Measurements from ENCODE around the gene CHCT1.
"Not testable (repeated sequence)": the region's sequence is repeated elsewhere in the genome, so short reads cannot be mapped to it uniquely, and the experiment has no call there.

The CHCT1 gene

DNA sequence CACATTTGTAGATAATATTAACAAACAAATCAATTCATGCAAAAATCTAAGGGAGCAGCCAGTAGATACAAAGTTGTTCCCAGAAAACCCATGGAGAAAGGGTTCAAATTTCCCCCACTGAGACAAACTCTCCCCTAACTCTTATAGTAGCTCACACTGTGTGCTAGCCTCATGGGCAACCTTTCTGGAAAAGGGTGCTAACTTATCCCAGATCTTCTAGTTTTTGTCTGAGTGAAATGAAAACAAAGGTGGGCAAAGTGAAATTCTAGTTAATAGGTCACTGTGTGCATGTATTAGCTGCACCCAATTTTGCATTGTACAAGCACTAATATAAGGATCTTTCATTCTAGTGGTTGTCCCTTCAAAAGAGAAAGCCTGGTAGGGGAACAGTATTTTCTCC, 20.5 kb upstream of the CHCT1 start:
- DNase-seq, result no peak

DNA sequence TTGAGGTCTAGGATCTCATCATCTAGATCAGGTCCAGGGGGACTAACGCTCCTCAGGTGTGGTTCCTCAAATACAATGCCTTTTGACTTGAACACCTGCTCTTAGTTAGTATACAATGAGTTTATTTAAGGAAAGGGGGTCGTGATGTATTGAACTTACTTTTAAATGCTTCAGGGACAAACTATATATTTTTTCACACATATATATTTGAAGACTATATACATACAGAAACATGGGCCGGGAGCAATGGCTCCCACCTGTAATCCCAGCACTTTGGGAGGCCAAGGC, 18.8 kb upstream of the CHCT1 start:
- DNase-seq, result no peak

DNA sequence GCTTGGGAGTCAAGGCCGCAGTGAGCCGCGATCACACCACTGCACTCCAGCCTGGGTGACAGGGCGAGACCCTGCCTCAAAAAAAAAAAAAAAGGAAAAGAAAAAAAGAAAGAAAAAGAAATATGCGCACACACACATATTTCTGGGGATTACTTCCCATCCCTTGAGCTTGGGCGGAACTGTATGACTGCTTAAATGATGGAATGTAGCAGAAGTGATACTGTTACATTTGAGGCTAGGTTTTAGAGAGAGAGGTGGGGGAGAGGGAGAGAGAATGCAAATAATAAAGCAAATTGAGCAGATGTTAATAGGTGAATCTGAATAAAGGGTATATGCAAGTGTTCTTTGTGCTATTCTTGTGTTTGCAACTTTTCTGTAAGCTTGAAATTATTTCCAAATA, 18.3 kb upstream of the CHCT1 start:
- DNase-seq, result no peak

DNA sequence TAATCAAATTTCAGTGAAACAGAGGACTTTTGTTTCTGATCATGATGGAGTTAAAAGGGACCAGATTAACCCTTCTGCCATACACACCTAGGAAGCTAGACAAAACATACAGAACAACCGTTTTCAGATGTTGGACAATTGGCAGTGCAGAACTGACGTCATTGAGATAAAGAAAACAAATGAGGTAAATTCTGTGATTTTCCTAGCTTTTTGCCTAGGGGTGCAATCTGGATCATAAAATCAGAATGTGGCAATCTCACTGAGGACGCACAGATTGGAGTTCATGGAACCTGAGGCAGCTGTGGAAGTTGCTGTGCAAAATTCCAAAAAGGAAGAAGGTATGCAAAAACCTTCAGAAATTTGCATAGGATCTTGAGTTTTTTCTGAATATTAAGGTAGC, 15.4 kb upstream of the CHCT1 start:
- no peak for DNase-seq

DNA sequence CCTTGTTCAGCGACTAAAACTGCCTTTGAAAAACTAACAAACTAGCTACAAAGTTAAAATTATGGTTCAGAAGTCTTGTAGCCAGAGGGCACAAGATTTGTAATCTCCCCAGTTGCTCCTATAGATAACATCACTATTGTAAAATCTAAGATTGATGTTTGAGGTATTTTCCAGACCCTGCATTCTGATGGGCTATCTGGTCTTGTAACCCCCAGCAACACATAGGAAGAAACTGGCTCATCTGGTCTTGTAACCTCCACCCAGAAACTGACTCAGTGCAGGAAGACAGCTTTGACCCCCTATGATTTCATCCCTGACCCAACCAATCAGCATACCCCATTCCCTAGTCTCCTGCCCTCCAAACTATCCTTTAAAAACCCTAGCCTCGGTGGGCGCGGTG, 12.3 kb upstream of the CHCT1 start:
- no peak for DNase-seq

DNA sequence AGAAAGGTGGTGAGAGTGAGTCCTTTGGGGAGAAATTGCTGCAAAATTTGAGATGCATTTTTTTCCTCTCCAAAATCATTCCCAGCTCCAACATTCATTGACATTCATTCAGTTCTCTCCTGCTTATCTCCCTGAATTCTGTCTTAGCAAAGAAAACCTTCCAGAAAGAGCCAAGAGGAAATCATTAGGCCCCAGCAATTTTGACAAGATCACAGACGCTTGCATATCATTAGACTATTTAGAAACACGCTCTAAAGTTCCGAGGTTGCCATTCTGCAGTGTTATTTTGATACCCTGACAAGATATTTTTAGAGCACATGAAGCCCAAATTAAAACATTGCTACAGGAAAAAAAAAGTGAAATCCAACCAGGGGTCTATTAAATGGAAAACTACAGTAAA, 9.6 kb upstream of the CHCT1 start:
- no peak for DNase-seq

DNA sequence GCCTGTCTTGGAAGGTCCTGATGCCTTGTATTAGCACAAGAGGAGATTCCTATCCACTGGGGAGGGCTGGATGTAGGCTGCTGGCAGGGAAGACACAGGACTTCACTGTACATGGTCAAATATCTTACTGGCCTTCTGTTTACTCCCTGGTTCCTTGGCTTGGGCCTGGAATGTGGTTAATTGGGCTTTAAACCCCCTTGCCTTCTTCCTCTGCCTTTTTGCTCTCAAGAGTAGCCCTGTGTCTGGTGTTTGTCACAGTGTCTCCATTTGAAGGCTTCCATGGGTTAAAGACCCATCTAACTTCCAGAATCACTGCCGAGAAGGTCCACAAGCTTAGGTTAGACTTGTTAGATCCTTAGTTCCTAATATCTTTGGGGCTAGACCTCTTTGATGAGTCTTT, 7.1 kb upstream of the CHCT1 start:
- peak; percentile 85 for DNase-seq

DNA sequence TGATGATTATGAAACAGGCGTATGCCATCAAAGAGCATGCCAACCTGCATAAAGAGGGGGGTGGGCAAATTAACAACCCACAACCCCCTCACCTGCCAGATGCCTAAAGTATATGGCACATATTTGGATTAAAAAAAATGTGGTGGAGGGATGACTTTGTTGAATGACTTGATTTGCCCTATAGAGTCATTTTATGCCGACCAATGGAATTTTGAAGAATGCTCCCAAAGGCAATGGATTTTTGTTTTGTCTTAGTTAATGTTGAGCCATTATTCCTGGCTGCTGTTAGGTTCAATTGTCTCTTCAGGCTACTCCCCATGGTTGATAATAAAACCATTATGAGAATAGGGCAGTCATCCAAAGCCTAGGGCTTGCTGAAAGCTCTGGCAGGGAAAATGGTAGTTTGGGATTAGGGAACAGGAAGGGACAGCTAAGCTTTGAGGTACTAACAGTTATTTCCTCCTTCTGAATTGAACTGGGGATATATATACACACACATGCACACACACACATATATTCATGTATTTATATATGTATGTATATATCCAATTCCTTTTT, 5.8 kb upstream of the CHCT1 start:
- DNase-seq, result no peak

DNA sequence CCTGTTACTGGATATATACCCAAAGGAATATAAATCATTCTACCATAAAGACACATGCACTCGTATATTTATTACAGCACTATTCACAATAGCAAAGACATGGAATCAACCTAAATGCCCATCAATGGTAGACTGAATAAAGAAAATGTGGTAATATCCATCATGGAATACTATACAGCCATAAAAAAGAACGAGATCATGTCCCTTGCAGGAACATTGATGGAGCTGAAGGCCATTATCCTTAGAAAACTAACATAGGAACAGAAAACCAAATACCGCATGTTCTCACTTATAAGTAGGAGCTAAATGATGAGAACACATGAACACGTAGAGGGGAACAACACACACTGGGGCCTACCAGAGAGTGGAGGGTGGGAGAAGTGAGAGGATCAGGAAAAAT, 3.3 kb upstream of the CHCT1 start:
- DNase-seq, result not testable (repeated sequence)

DNA sequence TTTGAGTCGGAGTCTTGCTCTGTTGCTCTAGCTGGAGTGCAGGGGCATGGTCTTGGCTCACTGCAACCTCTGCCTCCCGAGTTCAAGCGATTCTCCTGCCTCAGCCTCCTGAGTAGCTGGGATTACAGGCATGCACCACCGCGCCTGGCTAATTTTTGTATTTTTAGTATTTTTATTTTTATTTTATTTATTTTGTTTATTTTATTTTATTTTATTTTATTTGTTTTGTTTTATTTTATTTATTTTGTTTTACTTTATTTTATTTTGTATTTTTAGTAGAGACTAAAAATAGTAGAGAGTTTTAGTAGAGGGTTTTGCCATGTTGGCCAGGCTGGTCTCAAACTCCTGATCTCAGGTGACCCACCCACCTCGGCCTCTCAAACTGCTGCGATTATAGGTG, 2.4 kb upstream of the CHCT1 start:
- not testable (repeated sequence) for DNase-seq

DNA sequence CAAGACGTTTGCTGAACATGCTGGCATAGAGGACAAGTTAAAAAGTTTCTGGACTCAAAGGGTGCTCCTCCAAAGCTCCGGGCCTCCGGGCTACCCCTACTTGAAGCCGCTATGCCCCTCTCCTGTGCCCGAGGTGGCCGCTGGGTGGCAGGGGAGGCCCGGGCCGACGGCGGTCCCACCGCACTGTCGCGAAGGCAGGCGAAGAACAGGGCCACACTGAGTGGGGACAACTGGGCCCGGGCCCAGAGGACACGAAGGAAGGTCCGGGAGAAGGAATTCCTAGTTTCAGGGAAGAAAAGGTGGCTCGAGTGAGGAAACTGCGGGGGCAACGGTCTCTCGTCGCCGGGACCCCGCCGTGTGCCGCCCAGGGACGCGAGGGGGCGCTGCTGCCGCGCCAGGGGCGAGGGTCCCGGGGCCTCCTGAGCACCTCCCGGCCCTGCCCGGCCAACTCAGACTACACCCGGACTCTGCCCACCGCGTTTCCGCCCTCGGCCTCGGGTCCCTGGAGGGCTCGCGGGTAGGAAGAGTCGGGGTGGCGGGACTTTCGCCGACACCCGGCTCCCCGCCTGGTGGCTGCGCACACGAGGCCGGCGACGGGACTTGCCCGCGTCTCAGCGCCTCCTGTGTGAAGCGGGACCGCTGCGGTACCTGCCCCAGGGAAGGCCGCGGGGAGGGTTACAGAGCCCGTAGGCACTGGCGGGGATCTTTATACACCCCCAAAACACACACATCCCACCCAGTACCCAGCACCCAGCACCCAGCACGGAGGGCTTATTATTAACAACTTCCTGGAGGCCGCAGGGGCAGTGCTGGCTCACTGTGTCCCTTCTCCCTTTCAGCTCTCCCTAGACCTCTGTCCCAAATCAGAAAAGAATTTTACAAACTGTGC, 772 bp upstream of the CHCT1 start:
- DNase-seq, result peak; percentile 90

DNA sequence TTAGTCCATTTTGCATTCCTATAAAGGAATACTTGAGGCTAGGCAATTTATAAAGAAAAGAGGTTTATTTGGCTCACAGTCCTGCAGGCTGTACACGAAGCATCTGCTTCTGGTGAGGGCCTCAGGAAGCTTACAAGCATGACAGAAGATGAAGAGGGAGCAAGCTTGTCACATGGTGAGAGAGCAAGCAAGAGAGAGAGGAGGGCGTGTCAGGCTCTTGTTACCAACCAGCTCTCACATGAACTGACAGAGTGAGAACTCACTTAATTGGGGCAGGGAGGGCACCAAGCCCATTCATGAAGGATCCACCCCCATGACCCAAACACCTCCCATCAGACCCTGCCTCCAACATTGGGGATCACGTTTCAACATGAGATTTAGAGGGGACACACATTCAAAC, 1.6 kb downstream of the CHCT1 start:
- no peak for DNase-seq

DNA sequence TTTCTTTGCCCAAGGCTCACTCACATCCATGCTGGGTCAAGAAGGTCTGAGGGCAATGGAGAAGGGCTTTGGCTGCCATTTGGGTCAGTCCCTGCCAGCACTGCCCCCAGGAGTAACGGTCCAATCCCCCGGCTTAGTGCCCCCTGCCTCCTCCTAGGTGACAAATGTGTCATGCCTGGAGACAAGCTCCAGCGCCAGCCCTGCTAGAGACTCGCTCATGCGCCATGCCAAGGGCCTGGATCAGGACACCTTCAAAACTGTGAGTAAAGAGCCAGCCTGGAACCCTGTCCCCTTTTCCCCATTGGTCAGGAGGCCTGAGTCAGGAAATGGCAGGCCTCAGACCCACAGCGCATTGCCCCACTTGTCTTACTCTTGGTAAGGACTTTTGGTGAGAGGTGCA, 3.3 kb downstream of the CHCT1 start:
- DNase-seq, result no peak

DNA sequence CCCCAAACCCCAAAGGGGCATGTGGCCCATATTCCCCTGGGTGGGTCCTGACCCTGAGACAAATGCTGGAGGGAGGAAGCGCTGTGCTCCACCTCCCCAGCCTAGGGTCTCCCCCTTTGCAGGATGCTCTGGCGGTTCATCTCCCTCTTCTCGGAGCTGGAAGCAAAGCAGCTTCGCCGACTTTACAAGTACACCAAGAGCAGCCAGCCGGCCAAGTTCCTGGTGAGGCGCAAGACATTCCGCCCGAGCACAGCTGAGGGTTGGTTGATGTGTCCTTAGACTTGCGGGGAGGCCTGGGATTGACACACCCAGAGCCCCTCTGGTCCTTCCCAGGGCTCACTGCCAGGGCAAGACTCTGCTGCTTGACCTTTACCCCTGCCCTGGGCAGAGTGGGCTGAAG, 4.3 kb downstream of the CHCT1 start:
- no peak for DNase-seq

DNA sequence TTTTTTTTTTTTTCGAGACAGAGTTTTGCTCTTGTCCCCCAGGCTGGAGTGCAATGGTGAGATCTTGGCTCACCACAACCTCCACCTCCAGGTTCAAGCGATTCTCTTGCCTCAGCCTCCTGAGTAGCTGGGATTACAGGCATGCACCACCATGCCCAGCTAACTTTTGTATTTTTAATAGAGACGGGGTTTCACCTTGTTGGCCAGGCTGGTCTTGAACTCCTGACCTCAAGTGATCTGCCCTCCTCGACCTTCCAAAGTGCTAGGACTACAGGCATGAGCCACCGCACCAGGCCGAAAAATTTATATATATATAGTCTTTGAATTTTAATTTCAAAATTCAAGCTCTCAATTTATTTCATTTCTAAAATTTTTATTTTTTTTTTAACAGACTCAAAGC, 6.2 kb downstream of the CHCT1 start:
- not testable (repeated sequence) for DNase-seq

DNA sequence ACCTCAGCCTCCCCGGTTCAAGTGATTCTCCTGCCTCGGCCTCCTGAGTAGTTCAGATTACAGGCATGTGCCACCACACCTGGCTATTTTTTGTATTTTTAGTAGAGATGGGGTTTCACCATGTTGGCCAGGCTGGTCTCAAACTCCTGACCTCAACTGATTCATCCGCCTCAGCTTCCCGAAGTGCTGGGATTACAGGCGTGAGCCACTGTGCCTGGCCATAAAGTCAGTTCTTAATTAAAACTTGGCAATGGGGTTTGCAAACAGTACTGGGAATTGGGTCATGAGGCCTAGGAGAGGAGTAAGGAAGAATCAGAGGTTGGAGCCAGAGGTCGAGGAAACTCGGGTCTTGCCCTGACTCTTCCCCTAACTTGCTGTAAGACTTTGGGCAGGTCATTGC, 8.3 kb downstream of the CHCT1 start:
- DNase-seq, result not testable (repeated sequence)

DNA sequence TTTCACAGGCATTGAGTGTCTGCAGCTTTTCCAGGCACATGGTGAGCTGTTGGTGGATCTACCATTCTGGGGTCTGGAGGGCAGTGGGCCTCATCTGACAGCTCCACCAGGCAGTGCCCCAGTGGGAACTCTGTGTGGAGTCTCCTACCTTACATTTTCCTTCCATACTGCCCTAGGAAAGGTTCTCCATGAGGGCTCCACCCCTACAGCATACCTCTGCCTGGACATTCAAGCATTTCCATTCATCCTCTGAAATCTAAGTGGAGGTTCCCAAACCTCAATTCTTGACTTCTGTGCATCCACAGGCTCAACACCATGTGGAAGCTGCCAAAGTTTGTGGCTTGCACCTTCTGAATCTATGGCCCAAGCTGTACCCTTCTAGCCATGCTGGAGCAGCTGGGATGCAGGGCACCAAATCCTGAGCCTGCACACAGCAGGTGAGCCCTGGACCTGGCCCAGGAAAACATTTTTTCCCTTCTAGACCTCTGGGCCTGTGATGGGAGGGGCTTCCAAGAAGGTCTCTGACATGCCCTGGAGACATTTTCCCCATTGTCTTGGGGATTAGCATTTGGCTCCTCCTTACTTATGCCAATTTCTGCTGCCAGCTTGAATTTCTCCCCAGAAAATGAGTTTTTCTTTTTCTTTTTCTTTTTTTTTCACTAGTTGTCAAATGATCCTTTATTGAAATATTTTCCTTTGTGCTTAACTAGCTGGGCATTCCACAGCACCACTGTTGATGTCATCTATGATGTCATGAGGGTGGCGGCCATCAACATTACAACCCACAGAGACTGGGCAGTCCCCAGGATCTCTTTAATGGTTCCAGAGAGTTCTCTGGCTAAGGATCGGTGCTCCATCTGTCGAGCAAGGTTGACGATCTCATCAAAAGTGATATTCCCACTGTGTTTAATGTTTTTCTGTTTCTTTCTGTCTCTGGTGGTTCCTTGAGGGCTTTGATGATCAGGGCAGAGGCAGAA, 11.0 kb downstream of the CHCT1 start:
- DNase-seq, result not testable (repeated sequence)

DNA sequence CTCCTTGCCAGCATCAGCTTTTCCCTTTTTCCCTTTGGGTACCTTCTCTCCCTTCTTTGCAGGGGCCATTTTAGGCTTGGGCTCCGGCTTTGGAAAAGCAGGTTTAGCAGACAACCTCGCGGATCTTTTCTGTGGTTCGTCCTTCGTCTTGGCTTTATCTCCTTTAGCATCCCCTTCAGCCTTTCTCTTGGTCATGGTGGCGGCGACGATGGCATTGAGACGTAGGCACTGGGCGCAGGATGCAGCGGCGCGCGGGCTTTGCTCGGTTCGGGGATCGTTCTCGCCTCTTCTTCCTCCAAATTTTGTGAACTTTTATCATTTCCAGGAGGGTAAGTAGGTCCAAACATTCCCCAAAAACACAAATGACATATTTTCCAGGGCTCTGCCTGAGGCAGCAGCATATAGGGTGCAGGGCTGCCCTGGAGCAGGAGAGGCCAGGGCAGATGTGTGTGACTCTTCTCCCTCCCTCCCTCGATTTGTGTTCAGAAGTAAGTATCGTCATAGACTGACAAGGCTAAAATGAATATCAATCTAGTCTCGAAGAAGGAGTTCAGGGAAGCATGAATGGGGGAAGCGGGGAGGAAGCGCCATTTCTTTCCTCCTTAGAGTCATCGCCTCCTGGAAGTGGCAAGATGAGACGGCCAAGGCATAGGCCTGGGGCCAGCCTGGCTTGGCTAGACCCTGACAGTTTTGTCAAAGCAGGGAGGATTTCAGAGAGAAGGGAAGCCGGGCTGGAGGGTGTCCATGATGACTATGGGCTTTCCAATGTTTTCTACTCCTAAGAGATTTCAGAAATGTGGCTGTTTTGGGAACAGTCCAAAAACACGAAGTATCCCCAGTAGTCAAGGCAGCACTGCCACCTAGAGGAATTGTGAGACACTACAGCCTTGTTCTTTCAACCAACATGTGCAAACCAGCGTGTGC, 13.2 kb downstream of the CHCT1 start:
- DNase-seq, result peak; percentile 87

DNA sequence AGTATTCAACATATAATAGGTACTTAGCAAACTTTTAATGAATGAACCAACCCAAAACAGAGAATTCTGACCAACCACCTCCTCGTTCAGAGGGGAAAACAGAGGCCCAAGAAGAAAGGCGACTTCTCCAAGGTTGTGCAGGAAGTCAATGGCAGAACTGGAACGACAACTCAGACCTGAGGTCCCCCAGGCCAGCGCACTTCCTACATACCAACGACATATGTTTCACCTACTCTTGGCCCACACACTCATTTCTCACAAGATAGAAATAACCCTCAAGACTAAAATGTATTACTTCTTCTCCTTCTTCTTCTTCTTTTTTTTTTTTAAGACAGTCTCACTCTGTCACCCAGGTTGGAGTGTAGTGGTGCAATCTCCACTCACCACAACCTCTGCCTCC, 14.4 kb downstream of the CHCT1 start:
- DNase-seq, result no peak

DNA sequence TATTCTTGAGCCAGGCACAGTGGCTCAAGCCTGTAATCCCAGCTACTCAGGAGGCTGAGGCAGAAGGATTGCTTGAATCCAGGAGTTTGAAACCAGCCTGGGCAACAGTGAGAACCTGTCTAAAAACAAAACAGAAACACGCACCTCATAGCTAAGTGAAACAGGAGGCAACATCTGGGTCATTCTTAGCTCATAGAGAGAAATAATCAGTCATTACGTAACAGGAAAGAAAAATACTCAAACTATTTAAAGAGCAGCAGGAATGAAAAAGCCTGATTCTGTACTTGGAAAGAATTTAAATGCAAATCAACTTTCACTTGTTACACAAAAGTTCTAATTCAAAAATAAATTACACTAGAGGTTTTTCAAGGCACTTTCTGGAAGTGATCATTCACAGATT, 17.2 kb downstream of the CHCT1 start:
- no peak for DNase-seq

DNA sequence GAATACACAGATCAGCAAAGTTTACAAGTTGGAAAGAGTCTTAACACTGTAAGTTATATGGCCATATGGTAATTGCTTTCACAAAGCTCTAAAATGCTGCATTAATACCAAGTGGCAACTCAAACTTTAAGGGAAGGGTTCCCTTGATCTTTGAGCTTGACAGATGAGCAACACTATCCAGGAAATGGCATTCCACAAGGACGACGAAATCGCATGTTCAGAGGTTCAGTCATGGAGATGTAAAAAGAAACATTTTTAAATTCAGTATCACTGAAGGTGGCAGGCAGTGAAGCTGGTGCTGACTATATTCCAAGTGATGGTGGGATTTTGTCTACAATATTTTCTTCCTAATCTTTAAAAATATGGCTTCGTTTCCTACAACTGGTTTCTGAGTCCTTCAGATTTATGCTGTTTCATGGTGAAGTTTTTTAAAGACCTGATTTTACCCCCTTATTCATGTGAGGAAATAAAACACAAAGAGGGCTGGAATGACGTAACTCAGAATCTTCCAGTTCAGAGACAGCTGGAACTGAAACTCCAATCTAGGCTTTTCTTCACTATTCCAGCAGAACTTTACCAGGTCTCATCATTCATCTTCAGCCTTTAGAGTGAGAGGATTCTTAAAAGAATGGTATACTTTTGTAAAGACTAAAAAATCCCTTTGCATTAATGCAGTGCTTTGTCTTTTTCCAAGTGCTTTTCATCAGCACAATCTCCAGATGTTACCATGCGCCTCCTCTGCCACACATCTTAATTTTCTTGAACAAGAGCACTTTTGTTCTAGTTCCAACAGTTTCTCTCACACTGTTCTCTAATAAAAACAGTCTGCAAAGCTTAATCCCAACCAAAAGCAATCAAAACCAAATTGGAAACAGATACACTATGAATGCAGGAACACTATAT, 20.2 kb downstream of the CHCT1 start:
- DNase-seq, result peak; percentile 78

DNA sequence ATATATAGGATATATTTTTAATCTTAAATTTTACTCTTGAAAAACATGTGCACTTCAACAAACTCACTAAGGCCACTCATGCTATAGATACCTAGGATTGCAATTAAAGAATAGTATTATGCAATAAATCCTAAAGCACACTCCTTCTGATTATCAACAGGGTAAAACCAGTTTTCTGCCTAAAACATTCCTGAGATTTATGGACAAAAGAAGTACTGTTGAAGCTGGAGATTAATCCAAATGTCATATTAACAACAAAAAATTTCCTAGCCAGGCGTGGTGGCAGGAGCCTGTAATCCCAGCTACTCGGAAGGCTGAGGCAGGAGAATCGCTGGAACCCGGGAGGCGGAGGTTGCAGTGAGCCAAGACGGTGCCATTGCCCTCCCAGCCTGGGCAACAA, 21.4 kb downstream of the CHCT1 start:
- DNase-seq, result no peak
